Activated T-cell treated with anti-CD3 and anti-CD28 coated beads, Interleukin-2, amount 50 U/mL, for 4 hours (primary cell): ENCODE data around the gene SBK3. TPM values are rescaled to one million over a fixed set of nuclear protein-coding genes. Genes with fewer than 3 reads are reported as not detected.

ENCODE experiments used
- ATAC-seq, 2 donors: fragments of 200-7000 bp; cut with Tn5 transposase; one replicate each; pipeline ENCODE4 v1.10.0; 2021
- DNase-seq: peaks from one replicate; pipeline ENCODE4 v3.0.0-alpha.2; 2020
- H3K27me3 Mint-ChIP-seq: one replicate; pipeline ENCODE4 v1.8.0; 2021; ENCODE audit warnings: low read depth, mixed read lengths
- H3K36me3 Mint-ChIP-seq: one replicate; pipeline ENCODE4 v1.8.0; 2022; ENCODE audit warnings: mixed read lengths; ENCODE audit not compliant: insufficient read depth
- H3K4me1 Mint-ChIP-seq: one replicate; pipeline ENCODE4 v1.8.0; 2021; ENCODE audit warnings: low read depth, mixed read lengths
- H3K4me3 Mint-ChIP-seq: one replicate; pipeline ENCODE4 v1.8.0; 2021; ENCODE audit warnings: mild to moderate bottlenecking, moderate library complexity, mixed read lengths
- H3K9me3 Mint-ChIP-seq: one replicate; pipeline ENCODE4 v1.8.0; 2021; ENCODE audit warnings: mixed read lengths
- total RNA-seq, 3 donors: library from RNA; stranded (reverse); gene quantifications; one replicate each; pipeline ENCODE4 v1.2.1, GENCODE V29; 2021

SBK3 gene
- total RNA-seq, 3 donors from 2014 or later, result not detected

DNA sequence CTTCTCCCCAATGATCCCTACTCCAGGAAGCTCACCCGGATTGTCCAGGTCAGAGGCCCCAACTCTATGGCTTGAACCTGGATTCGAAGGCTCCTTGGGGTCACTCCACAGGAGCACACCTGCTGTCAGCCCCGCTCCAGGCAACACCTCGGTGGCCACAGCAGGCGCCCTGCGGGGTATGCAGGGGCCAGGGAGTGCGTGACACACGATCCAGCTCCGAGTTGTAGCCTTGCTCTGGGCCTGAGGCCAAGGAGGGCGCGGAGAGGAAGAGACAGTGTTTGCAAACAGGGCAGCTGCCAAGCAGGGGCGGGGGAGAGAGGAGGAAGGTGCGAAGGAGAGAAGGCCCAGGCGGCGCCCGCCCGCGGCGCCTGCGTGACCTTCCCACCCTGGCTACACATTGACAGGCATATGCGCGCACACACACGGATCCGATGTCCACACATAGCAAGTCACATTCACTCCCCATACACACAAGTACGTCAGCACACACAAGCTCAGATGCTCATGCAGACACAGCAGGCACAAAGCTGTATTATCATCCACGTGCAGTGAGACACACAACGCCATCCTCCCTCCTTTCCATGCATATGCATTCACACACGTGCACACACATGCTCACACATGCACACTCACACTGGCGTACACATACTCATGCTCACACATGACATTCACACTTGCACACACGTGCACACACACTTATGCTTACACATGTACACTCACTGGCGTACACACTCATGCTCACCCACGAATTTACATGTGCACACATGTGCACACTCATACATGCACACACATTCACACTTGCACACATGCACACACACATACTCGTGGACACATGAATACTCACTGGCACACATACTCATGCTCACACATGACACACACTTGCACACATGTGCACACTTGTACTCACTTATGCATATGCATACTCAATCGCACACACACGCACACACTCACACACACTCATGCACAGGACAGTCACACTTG lies 18.8 kb downstream of the SBK3 start:
- DNase-seq, result no peak
- Mint-ChIP-seq H3K36me3 (no peaks in the 10 kb centered on the region), H3K9me3 (no peaks in the 10 kb centered on the region), H3K27me3 (peaks cover 2% of the 10 kb centered on the region), H3K4me3 (no peak overlapping the region), H3K4me1 (no peaks in the 10 kb centered on the region)
- ATAC-seq, result no peak

- DNase-seq (no peak), ATAC-seq (no peak)
- no peak overlapping the region for H3K4me3 Mint-ChIP-seq
- no peaks in the 10 kb centered on the region for H3K36me3 Mint-ChIP-seq
- no peaks in the 10 kb centered on the region for H3K9me3 Mint-ChIP-seq
- H3K27me3 Mint-ChIP-seq, result peaks cover 2% of the 10 kb centered on the region
- no peaks in the 10 kb centered on the region for H3K4me1 Mint-ChIP-seq
Observed at GRCh38 chr19:55525289-55526101, 19.8 kb downstream of the SBK3 start.

GRCh38 chr19:55520691-55521292 lies 24.6 kb downstream of the SBK3 start:
- no peak for DNase-seq

DNA sequence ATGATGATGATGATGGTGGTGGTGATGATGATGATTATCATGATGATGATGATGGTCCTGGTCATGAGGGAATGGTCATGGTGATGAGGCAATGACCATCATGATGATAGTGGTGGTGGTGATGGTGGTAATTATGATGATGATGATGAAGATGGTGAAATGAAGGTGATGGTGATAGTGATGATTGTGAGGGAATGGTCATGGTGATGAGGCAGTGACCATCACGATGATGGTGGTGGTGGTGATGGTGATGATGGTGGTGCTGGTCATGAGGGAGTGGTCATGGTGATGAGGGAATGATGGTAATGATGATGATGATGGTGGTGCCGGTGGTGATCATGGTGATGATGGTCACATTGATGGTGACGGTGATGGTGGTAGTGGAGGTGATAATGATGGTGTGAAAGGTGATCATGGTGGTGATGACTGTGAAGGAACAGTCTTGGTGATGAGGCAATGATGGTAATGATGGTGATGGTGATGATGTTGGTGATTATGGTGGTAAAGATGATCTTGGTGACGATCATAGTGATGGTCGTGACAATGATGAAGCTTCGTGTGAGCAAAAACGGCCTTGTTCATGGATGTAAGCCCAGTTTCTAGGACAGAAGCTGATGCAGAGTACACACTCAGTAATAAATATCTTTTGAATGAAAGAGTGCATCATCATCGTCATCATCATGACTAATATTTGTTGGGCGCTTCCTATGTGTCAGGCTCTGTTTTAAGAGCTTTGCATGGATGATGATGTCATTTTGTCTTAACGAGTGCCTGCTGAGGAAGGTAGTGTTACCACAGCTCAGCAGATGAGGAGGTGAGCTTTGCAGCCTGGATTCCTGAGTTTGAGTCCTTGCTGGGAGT lies 25.7 kb downstream of the SBK3 start:
- ATAC-seq, result no peak
- H3K27me3 Mint-ChIP-seq, result peaks cover 2% of the 10 kb centered on the region
- DNase-seq, result no peak
- H3K4me3 Mint-ChIP-seq, result no peak overlapping the region
- H3K4me1 Mint-ChIP-seq, result peaks cover 5% of the 10 kb centered on the region
- no peaks in the 10 kb centered on the region for H3K36me3 Mint-ChIP-seq
- H3K9me3 Mint-ChIP-seq, result no peaks in the 10 kb centered on the region

More at GRCh38 chr19:55520691-55521292, 24.6 kb downstream of the SBK3 start:
- Mint-ChIP-seq H3K9me3 (no peaks in the 10 kb centered on the region), H3K27me3 (peaks cover 2% of the 10 kb centered on the region), H3K4me3 (no peak overlapping the region), H3K4me1 (peaks cover 5% of the 10 kb centered on the region), H3K36me3 (no peaks in the 10 kb centered on the region)
- no peak for ATAC-seq

- Mint-ChIP-seq H3K36me3 (no peaks in the 10 kb centered on the region), H3K27me3 (peaks cover 4% of the 10 kb centered on the region), H3K4me3 (peak overlapping the region; percentile 44), H3K9me3 (no peaks in the 10 kb centered on the region), H3K4me1 (peaks cover 5% of the 10 kb centered on the region)
- ATAC-seq (peak; percentile 100), DNase-seq (peak; percentile 89)
Observed at GRCh38 chr19:55516878-55517620, 28.3 kb downstream of the SBK3 start.

DNA sequence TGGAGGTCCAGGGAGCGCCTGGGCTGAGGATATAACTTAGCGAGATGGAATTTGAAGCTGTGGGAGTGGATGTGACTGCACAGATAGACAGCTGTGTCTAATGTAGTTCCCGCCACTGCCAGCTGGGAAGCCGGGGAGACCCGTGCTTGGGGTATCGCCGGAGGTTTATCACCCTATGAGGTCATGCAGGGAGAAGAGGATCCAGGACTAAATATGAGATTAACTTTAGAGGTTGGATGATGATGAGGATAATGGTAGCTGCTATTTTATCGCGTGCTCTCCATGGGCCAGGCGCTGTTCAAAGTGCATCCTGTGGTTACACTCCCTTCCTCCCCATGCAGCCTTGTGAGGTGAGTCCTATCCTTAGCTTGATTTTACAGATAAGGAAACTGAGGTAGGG lies 37.2 kb downstream of the SBK3 start:
- H3K27me3 Mint-ChIP-seq, result peaks cover 20% of the 10 kb centered on the region
- H3K9me3 Mint-ChIP-seq, result no peaks in the 10 kb centered on the region
- H3K4me1 Mint-ChIP-seq, result peaks cover 5% of the 10 kb centered on the region
- H3K4me3 Mint-ChIP-seq, result no peak overlapping the region
- ATAC-seq, result no peak
- DNase-seq, result no peak
- no peaks in the 10 kb centered on the region for H3K36me3 Mint-ChIP-seq

GRCh38 chr19:55504981-55505380 lies 40.4 kb downstream of the SBK3 start:
- H3K27me3 Mint-ChIP-seq, result peaks cover 7% of the 10 kb centered on the region
- ATAC-seq (no peak), DNase-seq (no peak)
- peaks cover 10% of the 10 kb centered on the region for H3K4me1 Mint-ChIP-seq
- no peak overlapping the region for H3K4me3 Mint-ChIP-seq
- no peaks in the 10 kb centered on the region for H3K36me3 Mint-ChIP-seq
- H3K9me3 Mint-ChIP-seq, result no peaks in the 10 kb centered on the region

DNA sequence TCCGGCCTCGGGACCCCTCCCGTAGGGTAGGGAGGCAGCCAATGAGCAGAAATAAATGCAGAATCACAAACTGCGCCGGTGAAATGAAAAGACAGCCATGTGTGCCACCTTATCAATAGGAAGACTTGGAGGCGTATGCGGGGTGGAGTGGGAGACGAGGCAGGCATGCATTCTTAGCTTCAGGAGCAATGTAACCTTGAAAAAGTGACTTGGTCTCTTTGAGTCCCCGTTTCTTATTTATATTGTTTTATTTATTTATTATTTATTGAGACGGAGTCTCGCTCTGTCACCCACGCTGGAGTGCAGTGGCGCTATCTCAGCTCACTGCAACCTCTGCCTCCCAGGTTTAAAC lies 41.1 kb downstream of the SBK3 start:
- H3K4me3 Mint-ChIP-seq, result no peak overlapping the region
- no peak for ATAC-seq
- no peaks in the 10 kb centered on the region for H3K9me3 Mint-ChIP-seq
- H3K4me1 Mint-ChIP-seq, result peaks cover 10% of the 10 kb centered on the region
- no peak for DNase-seq
- H3K27me3 Mint-ChIP-seq, result peaks cover 7% of the 10 kb centered on the region
- no peaks in the 10 kb centered on the region for H3K36me3 Mint-ChIP-seq

DNA sequence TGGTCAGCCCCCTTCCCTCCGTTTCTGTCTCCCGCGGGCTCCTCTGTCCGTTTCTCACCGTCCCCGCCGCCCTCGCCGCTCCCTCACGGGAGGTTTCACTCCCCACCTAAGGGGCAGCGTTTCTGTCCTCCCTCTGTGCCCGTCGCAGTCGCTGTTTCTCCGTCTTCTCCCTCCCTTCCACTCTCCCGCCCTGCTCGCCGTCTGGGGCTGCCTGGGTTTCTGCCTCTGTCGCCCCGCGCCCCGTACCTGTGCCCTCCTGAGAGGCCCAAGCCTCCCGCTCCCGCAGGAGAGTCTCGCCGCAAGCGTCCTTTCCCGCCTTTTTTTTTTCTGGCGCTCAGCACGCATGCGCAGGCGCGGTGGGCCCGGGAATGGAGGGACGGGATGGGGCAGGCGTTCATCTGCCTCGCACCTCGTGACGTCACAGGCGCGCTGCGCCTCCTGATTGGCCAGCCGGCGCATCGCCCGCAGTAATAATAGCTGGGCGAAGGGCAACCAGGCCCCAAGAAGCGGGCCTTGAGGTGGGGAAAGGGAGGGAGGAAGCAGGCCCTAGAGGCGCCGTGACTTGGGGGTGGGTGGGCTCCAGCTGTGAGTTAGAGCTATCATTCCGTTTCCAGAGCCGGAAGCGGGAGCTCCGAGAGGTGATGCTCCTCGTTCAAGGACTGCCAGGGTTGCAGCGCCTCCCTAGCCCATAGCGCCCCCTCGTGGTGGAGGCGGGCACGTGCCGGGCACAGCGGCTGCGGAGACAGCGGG lies 41.7 kb downstream of the SBK3 start:
- Mint-ChIP-seq H3K27me3 (peaks cover 7% of the 10 kb centered on the region), H3K4me3 (peak overlapping the region; percentile 78), H3K9me3 (no peaks in the 10 kb centered on the region), H3K4me1 (peaks cover 10% of the 10 kb centered on the region), H3K36me3 (no peaks in the 10 kb centered on the region)
- peak; percentile 97 for ATAC-seq
- peak; percentile 93 for DNase-seq

- DNase-seq, result no peak
- Mint-ChIP-seq H3K36me3 (no peaks in the 10 kb centered on the region), H3K9me3 (no peaks in the 10 kb centered on the region), H3K4me1 (peaks cover 10% of the 10 kb centered on the region), H3K4me3 (peak overlapping the region; percentile 78), H3K27me3 (peaks cover 6% of the 10 kb centered on the region)
- ATAC-seq, result no peak
Observed at GRCh38 chr19:55503157-55503501, 42.2 kb downstream of the SBK3 start.

DNA sequence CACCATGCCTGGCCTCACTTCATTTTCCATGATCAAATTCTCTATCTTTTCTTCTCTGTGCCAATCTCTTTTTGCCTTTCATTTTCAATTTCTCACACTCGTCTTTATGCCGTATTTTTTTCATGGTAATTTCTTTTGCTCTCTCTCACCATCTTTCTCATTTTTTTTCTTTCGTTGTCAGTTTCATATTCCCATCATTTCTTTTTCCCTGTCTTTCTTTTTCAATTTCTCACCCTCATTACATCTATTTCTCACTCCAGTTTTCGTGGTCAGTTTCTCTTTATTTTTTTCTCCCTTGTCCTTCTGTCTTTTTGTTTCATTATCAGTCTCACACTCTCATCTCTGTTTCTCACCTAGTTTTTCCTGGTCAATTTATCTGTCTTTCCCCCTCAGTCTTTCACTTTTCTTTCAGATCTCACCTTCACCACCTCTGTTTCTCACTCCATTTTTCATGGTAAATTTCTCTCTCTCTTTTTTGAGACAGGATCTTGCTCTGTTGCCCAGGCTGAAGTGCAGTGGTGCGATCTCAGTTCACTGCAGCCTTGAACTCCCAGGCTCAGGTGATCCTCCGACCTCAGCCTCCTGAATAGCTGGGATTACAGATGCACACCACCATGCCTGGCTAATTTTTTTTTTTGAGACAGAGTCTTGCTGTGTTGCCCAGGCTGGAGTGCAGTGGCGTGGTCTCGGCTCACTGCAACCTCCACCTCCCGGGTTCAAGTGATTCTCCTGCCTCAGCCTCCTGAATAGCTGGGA lies 43.0 kb downstream of the SBK3 start:
- Mint-ChIP-seq H3K36me3 (no peaks in the 10 kb centered on the region), H3K9me3 (no peaks in the 10 kb centered on the region), H3K4me1 (peaks cover 10% of the 10 kb centered on the region), H3K27me3 (no peaks in the 10 kb centered on the region), H3K4me3 (peak overlapping the region; percentile 0)
- ATAC-seq (no peak), DNase-seq (no peak)

DNA sequence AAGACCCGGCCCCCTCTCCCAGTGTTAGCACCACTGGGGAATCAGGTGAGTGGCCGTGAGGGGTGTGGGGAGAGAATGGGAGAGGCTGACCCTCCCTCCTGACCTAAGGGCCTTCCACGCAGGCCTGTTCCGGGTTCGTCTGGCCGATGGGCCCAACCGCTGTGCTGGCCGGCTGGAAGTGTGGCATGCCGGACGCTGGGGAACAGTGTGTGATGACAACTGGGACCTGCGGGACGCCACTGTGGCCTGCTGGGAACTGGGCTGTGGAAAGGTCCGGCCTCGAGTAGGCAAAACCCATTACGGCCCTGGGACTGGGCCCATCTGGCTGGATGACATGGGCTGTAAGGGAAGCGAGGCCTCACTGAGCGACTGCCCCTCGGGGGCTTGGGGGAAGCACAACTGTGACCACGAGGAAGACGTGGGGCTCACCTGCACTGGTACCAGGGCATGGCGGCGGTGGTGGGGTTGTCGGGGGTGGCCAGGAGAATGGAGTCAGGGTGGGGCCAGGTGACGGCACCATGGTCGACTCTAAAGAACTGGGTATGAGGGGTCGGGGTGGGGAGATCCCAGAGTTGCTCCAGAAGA lies 44.9 kb downstream of the SBK3 start:
- Mint-ChIP-seq H3K27me3 (no peaks in the 10 kb centered on the region), H3K4me3 (no peak overlapping the region), H3K4me1 (peaks cover 10% of the 10 kb centered on the region), H3K36me3 (no peaks in the 10 kb centered on the region), H3K9me3 (no peaks in the 10 kb centered on the region)
- no peak for ATAC-seq
- DNase-seq, result no peak
